CD4-positive, alpha-beta T cell treated with Interleukin-12 subunit alpha and Interleukin-12 subunit beta, for 1 hour (primary cell): ENCODE results near the gene HDDC2.

Experiments used
- DNase-seq: peaks from one replicate; pipeline ENCODE4 v3.0.0-alpha.2; 2020

The HDDC2 gene

GRCh38 chr6:125268765-125269164 is 33.0 kb downstream of the HDDC2 start:
- DNase-seq = no peak

- no peak for DNase-seq
These were observed 33.8 kb downstream of the HDDC2 start for GRCh38 chr6:125267806-125268523.

GRCh38 chr6:125264476-125264875 is 37.3 kb downstream of the HDDC2 start:
- DNase-seq = no peak

- no peak for DNase-seq
These were observed 39.5 kb downstream of the HDDC2 start for GRCh38 chr6:125262016-125263013.

- no peak for DNase-seq
These were observed 42.4 kb downstream of the HDDC2 start for GRCh38 chr6:125259354-125259736.

- DNase-seq = no peak
These were observed 43.0 kb downstream of the HDDC2 start for GRCh38 chr6:125258651-125259353.

- DNase-seq = no peak
These were observed 44.4 kb downstream of the HDDC2 start for GRCh38 chr6:125257351-125257750.

- DNase-seq = no peak
These were observed 46.6 kb downstream of the HDDC2 start for GRCh38 chr6:125255201-125255600.

GRCh38 chr6:125254321-125254720 is 47.4 kb downstream of the HDDC2 start:
- no peak for DNase-seq

- DNase-seq = no peak
These were observed 47.9 kb downstream of the HDDC2 start for GRCh38 chr6:125253881-125254280.

- no peak for DNase-seq
These were observed 48.9 kb downstream of the HDDC2 start for GRCh38 chr6:125252891-125253290.

GRCh38 chr6:125251516-125252220 is 50.1 kb downstream of the HDDC2 start:
- DNase-seq = no peak

- DNase-seq = no peak
These were observed 51.3 kb downstream of the HDDC2 start for GRCh38 chr6:125250511-125250910.

- no peak for DNase-seq
These were observed 53.6 kb downstream of the HDDC2 start for GRCh38 chr6:125248136-125248535.

- no peak for DNase-seq
These were observed 55.2 kb downstream of the HDDC2 start for GRCh38 chr6:125246566-125246965.

- no peak for DNase-seq
These were observed 56.1 kb downstream of the HDDC2 start for GRCh38 chr6:125245523-125246264.

GRCh38 chr6:125245109-125245508 is 56.7 kb downstream of the HDDC2 start:
- no peak for DNase-seq

- no peak for DNase-seq
These were observed 64.0 kb downstream of the HDDC2 start for GRCh38 chr6:125237764-125238163.

GRCh38 chr6:125236536-125237327 is 65.0 kb downstream of the HDDC2 start:
- no peak for DNase-seq

GRCh38 chr6:125233202-125233601 is 68.6 kb downstream of the HDDC2 start:
- DNase-seq = no peak

GRCh38 chr6:125232466-125232865 is 69.3 kb downstream of the HDDC2 start:
- no peak for DNase-seq
